ENCODE data around the gene SH3TC1.

Gene SH3TC1

GRCh38 chr4:8265171-8265929, 66.3 kb downstream of the SH3TC1 start:
- H3K4me3 ChIP-seq (replicated peaks; ENCODE audit: insufficient read depth, low read length) = no peak overlapping the region
- H3K27me3 ChIP-seq (ENCODE audit: insufficient read depth, poor library complexity, severe bottlenecking) = peaks cover 4% of the 10 kb centered on the region
- DNase-seq (ENCODE audit: low read depth in 1 of 2, low spot score in 1 of 2) = no peak
- H3K27ac ChIP-seq (replicated peaks) = no peak overlapping the region
- TF ChIP-seq, protein P1, sequence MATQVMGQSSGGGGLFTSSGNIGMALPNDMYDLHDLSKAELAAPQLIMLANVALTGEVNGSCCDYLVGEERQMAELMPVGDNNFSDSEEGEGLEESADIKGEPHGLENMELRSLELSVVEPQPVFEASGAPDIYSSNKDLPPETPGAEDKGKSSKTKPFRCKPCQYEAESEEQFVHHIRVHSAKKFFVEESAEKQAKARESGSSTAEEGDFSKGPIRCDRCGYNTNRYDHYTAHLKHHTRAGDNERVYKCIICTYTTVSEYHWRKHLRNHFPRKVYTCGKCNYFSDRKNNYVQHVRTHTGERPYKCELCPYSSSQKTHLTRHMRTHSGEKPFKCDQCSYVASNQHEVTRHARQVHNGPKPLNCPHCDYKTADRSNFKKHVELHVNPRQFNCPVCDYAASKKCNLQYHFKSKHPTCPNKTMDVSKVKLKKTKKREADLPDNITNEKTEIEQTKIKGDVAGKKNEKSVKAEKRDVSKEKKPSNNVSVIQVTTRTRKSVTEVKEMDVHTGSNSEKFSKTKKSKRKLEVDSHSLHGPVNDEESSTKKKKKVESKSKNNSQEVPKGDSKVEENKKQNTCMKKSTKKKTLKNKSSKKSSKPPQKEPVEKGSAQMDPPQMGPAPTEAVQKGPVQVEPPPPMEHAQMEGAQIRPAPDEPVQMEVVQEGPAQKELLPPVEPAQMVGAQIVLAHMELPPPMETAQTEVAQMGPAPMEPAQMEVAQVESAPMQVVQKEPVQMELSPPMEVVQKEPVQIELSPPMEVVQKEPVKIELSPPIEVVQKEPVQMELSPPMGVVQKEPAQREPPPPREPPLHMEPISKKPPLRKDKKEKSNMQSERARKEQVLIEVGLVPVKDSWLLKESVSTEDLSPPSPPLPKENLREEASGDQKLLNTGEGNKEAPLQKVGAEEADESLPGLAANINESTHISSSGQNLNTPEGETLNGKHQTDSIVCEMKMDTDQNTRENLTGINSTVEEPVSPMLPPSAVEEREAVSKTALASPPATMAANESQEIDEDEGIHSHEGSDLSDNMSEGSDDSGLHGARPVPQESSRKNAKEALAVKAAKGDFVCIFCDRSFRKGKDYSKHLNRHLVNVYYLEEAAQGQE (IDR thresholded peaks at IDR 0.05; ENCODE audit: insufficient replicate concordance, low read depth) = no peak

DNA sequence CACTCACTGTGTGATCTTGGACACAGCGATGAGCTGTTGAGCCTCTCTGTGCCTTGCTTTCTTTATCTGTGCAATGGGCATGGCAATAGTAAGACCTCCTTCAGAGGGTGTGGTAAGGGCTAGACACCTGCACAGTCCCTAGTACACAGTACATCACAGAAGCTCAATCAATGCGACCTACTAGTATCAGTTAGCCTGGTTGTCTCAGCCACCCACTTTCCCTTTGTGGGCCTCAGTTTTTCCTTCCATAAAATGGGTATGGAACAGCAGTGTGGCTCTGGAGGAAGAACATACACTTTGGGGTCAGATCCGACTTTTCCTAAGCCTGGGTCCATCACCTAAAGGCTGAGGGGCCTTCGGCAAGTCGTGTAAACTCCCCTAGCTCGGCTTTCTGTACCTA, 67.0 kb downstream of the SH3TC1 start:
- TF ChIP-seq SPI1 (IDR thresholded peaks at IDR 0.05; ENCODE audit: borderline replicate concordance, low read depth) = no peak
- TF ChIP-seq POLR2AphosphoS5 (IDR thresholded peaks at IDR 0.05; ENCODE audit: low read depth) = no peak
- TF ChIP-seq GABPA (IDR thresholded peaks at IDR 0.05; ENCODE audit: low read depth) = no peak
- TF ChIP-seq, protein P1 (IDR thresholded peaks at IDR 0.05; ENCODE audit: insufficient replicate concordance, low read depth) = no peak
- TF ChIP-seq, protein P2, sequence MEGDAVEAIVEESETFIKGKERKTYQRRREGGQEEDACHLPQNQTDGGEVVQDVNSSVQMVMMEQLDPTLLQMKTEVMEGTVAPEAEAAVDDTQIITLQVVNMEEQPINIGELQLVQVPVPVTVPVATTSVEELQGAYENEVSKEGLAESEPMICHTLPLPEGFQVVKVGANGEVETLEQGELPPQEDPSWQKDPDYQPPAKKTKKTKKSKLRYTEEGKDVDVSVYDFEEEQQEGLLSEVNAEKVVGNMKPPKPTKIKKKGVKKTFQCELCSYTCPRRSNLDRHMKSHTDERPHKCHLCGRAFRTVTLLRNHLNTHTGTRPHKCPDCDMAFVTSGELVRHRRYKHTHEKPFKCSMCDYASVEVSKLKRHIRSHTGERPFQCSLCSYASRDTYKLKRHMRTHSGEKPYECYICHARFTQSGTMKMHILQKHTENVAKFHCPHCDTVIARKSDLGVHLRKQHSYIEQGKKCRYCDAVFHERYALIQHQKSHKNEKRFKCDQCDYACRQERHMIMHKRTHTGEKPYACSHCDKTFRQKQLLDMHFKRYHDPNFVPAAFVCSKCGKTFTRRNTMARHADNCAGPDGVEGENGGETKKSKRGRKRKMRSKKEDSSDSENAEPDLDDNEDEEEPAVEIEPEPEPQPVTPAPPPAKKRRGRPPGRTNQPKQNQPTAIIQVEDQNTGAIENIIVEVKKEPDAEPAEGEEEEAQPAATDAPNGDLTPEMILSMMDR (IDR thresholded peaks at IDR 0.05; ENCODE audit: insufficient read depth, low read length) = no peak
- DNase-seq (ENCODE audit: low read depth in 1 of 2, low spot score in 1 of 2) = no peak
- peaks cover 9% of the 10 kb centered on the region for H3K27me3 ChIP-seq (ENCODE audit: insufficient read depth, poor library complexity, severe bottlenecking)
- H3K27ac ChIP-seq (replicated peaks) = no peak overlapping the region
- H3K4me3 ChIP-seq (replicated peaks; ENCODE audit: insufficient read depth, low read length) = no peak overlapping the region

DNA sequence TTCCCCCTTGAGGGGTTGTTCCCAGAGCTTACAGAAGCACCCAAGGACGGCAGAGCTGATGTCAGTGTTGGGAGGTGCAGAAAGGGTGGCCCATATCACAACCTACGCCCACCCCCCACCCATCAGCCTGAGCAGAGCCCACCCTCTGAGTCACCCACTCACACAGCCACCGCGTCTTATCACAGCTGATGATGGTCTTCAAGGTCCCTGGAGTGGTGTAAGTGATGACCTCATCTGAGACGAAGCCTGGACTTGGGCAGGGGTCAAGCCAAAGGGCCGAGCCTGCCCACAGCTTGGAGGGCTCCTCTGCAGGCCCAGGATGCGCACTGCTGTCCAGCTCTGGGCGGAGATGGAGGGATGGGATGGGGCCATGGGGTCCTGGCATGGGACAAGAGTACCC, 67.4 kb downstream of the SH3TC1 start:
- Histone ChIP-seq H3K4me3 (replicated peaks; ENCODE audit: insufficient read depth, low read length) (no peak overlapping the region), H3K27me3 (ENCODE audit: insufficient read depth, poor library complexity, severe bottlenecking) (peaks cover 9% of the 10 kb centered on the region), H3K27ac (replicated peaks) (no peak overlapping the region)
- DNase-seq (ENCODE audit: low read depth in 1 of 2, low spot score in 1 of 2) = no peak
- TF ChIP-seq SPI1 (IDR thresholded peaks at IDR 0.05; ENCODE audit: borderline replicate concordance, low read depth) = no peak
- TF ChIP-seq, protein P2 (IDR thresholded peaks at IDR 0.05; ENCODE audit: insufficient read depth, low read length) = no peak

GRCh38 chr4:8267077-8267476, 68.0 kb downstream of the SH3TC1 start:
- peak in 1 of 2 experiments; percentile 80 for DNase-seq (ENCODE audit: low read depth in 1 of 2, low spot score in 1 of 2)
- Histone ChIP-seq H3K4me3 (replicated peaks; ENCODE audit: insufficient read depth, low read length) (no peak overlapping the region), H3K27ac (replicated peaks) (no peak overlapping the region), H3K27me3 (ENCODE audit: insufficient read depth, poor library complexity, severe bottlenecking) (peaks cover 9% of the 10 kb centered on the region)
- no peak for TF ChIP-seq POLR2AphosphoS5 (IDR thresholded peaks at IDR 0.05; ENCODE audit: low read depth)
- TF ChIP-seq, protein P2 (IDR thresholded peaks at IDR 0.05; ENCODE audit: insufficient read depth, low read length) = peak; percentile 59
- TF ChIP-seq GABPA (IDR thresholded peaks at IDR 0.05; ENCODE audit: low read depth) = no peak
